GM12878 (cell line): ENCODE results near the gene ATP6V1A. TPM values are rescaled to one million over a fixed set of nuclear protein-coding genes. Genes with fewer than 3 reads are reported as not detected.

Source experiments
- ATAC-seq: fragments of 200-7000 bp; cut with Tn5 transposase; 3 replicates; pipeline ENCODE4 v1.9.1; 2020; ENCODE audit warnings: mild to moderate bottlenecking, moderate library complexity
- BruUV-seq: library from RNA; stranded (reverse); fragments of 400-500 nt; replicated peaks from 2 replicates; lab custom pipeline; 2021; lab: Mats Ljungman, UMichigan
- CTCF ChIA-PET: fragments of 300-600 bp; sonication (Branson Sonifier 250); formaldehyde crosslinking; extraction: SDS; loops from one replicate; lab custom pipeline; 2021; ENCODE audit warnings: inconsistent platforms; lab: Yijun Ruan, JAX
- POLR2A ChIA-PET: fragments of 350-600 bp; formaldehyde crosslinking; extraction: SDS; loops from one replicate; lab custom pipeline; 2021; ENCODE audit warnings: inconsistent platforms; lab: Charles Lee
- RAD21 ChIA-PET: fragments of 300-600 bp; sonication (Branson Sonifier 250); formaldehyde crosslinking; loops from one replicate; lab custom pipeline; 2023; ENCODE audit warnings: antibody characterized with exemption; ENCODE audit not compliant: unreplicated experiment; lab: Charles Lee
- SMC1A ChIA-PET: fragments of 300-600 bp; sonication (Branson Sonifier 250); formaldehyde crosslinking; loops from one replicate; lab custom pipeline; 2023; ENCODE audit not compliant: unreplicated experiment, uncharacterized antibody; lab: Charles Lee
- DNase-seq: peaks from one replicate; pipeline ENCODE4 v3.0.0-alpha.2; 2011; ENCODE audit warnings: low read depth, low spot score
- FAIRE-seq: peaks from 3 replicates; lab custom pipeline; 2011; peaks lifted over from hg19 to GRCh38; lab: Jason Lieb, UNC
- H2AFZ ChIP-seq: 2 replicates; pipeline ENCODE4 v1.6.0; 2011; ENCODE audit warnings: low read depth, low read length, control low read depth; ENCODE audit not compliant: control insufficient read depth
- H3K27ac ChIP-seq: 2 replicates; pipeline ENCODE4 v1.5.1; 2011; ENCODE audit warnings: control low read depth; ENCODE audit not compliant: control insufficient read depth, insufficient read depth
- H3K27me3 ChIP-seq, 2 experiments: replicated peaks in 1 of 2; 2 replicates each; pipeline versions ENCODE4 v1.6.0 to v1.6.1; 2011; ENCODE audit warnings: low read length in 1 of 2; ENCODE audit not compliant: control insufficient read depth in 2 of 2, insufficient read depth in 2 of 2
- H3K36me3 ChIP-seq, 2 experiments: 2 replicates each; pipeline ENCODE4 v1.5.1; 2011; ENCODE audit warnings: low read length in 1 of 2; ENCODE audit not compliant: control insufficient read depth in 2 of 2, insufficient read depth in 2 of 2
- H3K4me1 ChIP-seq: 2 replicates; pipeline ENCODE4 v1.6.1; 2011; ENCODE audit warnings: mild to moderate bottlenecking, low read length, moderate library complexity, mixed read lengths; ENCODE audit not compliant: control insufficient read depth, insufficient read depth
- H3K4me2 ChIP-seq: 2 replicates; pipeline ENCODE4 v1.6.0; 2011; ENCODE audit warnings: control low read depth; ENCODE audit not compliant: control insufficient read depth, insufficient read depth
- H3K4me3 ChIP-seq: fragments of 200-600 bp; sonication (generic); 2 replicates; pipeline ENCODE4 v1.5.1; 2016
- H3K79me2 ChIP-seq: 2 replicates; pipeline ENCODE4 v1.6.0; 2011; ENCODE audit warnings: low read length; ENCODE audit not compliant: control insufficient read depth, insufficient read depth
- H3K9ac ChIP-seq: 2 replicates; pipeline ENCODE4 v1.8.0; 2011; ENCODE audit warnings: low read length, control low read depth, mixed read lengths; ENCODE audit not compliant: control insufficient read depth, insufficient read depth
- H3K9me3 ChIP-seq: replicated peaks from 3 replicates; pipeline ENCODE4 v1.5.1; 2011; ENCODE audit warnings: mild to moderate bottlenecking, low read length; ENCODE audit not compliant: control insufficient read depth, insufficient read depth
- H4K20me1 ChIP-seq: 2 replicates; pipeline ENCODE4 v1.6.0; 2011; ENCODE audit not compliant: control insufficient read depth, insufficient read depth
- CEBPB ChIP-seq, 2 experiments: fragments of 150-350 bp in 1 of 2; IDR thresholded peaks; 2 replicates each; pipeline ENCODE4 v1.6.1; 2012 to 2014; ENCODE audit warnings: low read depth in 2 of 2, low read length in 2 of 2, borderline replicate concordance in 1 of 2, inconsistent platforms in 1 of 2
- EP300 ChIP-seq, 2 experiments: fragments of 150-350 bp in 1 of 2; IDR thresholded peaks; 2 replicates each; pipeline ENCODE4 v1.6.1; 2011 to 2012; ENCODE audit warnings: low read depth in 2 of 2, low read length in 2 of 2, borderline replicate concordance in 1 of 2, improper control_type of control experiment in 1 of 2, inconsistent platforms in 1 of 2; ENCODE audit not compliant: control insufficient read depth in 1 of 2
- ZBED1 ChIP-seq: IDR thresholded peaks from 2 replicates; pipeline ENCODE4 v1.6.1; 2016; ENCODE audit warnings: borderline replicate concordance
- WGBS: methylation state at CpG from one replicate; pipeline ENCODE4 v1.1.6; 2016; ENCODE audit warnings: low lambda C conversion rate; ENCODE audit not compliant: insufficient replicate concordance, insufficient coverage; ENCODE audit errors: missing lambda C conversion rate; 5-methylcytosine and 5-hydroxymethylcytosine counted together
- in situ Hi-C: fragments of 300-500 bp; cut with MboI; formaldehyde crosslinking; loops from 9 replicates; pipeline ENCODE4 v1.14.3; 2018; ENCODE audit warnings: mixed read lengths
- intact Hi-C: fragments of 100-400 bp; cut with micrococcal nuclease; formaldehyde crosslinking; loops from one replicate; pipeline ENCODE4 v1.14.2; 2022; ENCODE audit not compliant: unreplicated experiment
- polyA plus RNA-seq, 11 experiments: library from polyadenylated mRNA; depleted of rRNA in 4 of 11; unstranded in 6 of 11; stranded (reverse) in 5 of 11; fragments of >200 nt; fragmentation: Nextera tagmentation in 4 of 11; fragmentation: Illumina TruSeq in 1 of 11; extraction: Ambion mirVana in 4 of 11; extraction: Trizol in 1 of 11; gene quantifications; 1 replicate in 1 of 11; 2 replicates in 10 of 11; pipeline versions ENCODE4 v1.2.1 to v1.2.3, GENCODE V29; 2011 to 2016; ENCODE audit warnings: inconsistent platforms in 2 of 11, missing spikeins in 2 of 11, low read depth in 1 of 11
- total RNA-seq, 4 experiments: library from RNA; depleted of rRNA in 3 of 4; stranded (reverse); fragments of >200 nt in 3 of 4; fragmentation: Illumina TruSeq in 1 of 4; extraction: Trizol in 1 of 4; gene quantifications; 2 replicates each; pipeline versions ENCODE4 v1.2.1 to v1.2.3, GENCODE V29; 2013 to 2021
- TF ChIP-seq, protein P1 (sequence below): IDR thresholded peaks from 2 replicates; pipeline ENCODE4 v1.6.1; 2011; ENCODE audit warnings: low read depth, mild to moderate bottlenecking, low read length, moderate library complexity, borderline replicate concordance; ENCODE audit errors: extremely low read depth

ATP6V1A gene
- total and polyA plus RNA-seq, 10 of the 15 experiments (the other 5 are each of a cell fraction or from before 2014, with no cell fraction given): 22.4 to 65.8 (median 47.7) TPM

DNA sequence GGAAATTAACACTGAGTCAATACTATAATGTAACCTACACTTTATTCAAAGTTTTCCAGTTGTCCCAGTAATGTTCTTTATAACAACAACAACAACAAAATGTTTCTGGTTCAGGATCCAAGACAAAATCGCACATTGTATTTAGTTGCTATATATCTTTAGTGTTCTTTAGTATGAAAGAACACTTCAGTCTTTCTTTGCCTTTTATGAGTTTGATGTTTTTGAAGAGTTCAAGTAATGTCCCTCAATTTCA is 84.2 kb downstream of the ATP6V1A start:
- Histone ChIP-seq H4K20me1 (no peaks in the 10 kb centered on the region), H3K4me3 (peak overlapping the region; percentile 0; the same call in 1 of the 2 replicates), H3K27me3 (no peaks in the 10 kb centered on the region), H2AFZ (no peak overlapping the region), H3K4me1 (peaks cover 53% of the 10 kb centered on the region), H3K9me3 (no peaks in the 10 kb centered on the region; the same call in 2 of the 3 replicates), H3K9ac (no peak overlapping the region), H3K4me2 (peak overlapping the region; percentile 76; the same call in 1 of the 2 replicates), H3K36me3 (no peaks in the 10 kb centered on the region), H3K27ac (no peak overlapping the region; the same call in 1 of the 2 replicates), H3K79me2 (no peaks in the 10 kb centered on the region)
- intact Hi-C loops: loop anchor here (2.0 to 10.0 kb wide), 2 partner anchors 84 to 296 kb away; partner anchors contain the start of genes ATP6V1A, NAA50 and SIDT1
- DNase-seq: no peak
- ChIA-PET POLR2A (interaction anchor here (1.1 to 1.9 kb wide), 2 partner anchors 9 to 84 kb away, joined by 3 to 5 read pairs; partner anchors contain the start of gene ATP6V1A), CTCF (interaction anchor here (8.2 kb wide), 1 partner anchor 83 kb away, joined by 72 read pairs; the partner anchor contains the start of genes ATP6V1A and NAA50), RAD21 (interaction anchor here (3.1 kb wide), 1 partner anchor 85 kb away, joined by 13 read pairs; the partner anchor contains the start of genes ATP6V1A and NAA50), SMC1A (interaction anchor here (1.3 kb wide), 1 partner anchor 84 kb away, joined by 4 read pairs; the partner anchor contains the start of gene ATP6V1A)
- no TSS peak for BruUV-seq
- TF ChIP-seq, protein P1, sequence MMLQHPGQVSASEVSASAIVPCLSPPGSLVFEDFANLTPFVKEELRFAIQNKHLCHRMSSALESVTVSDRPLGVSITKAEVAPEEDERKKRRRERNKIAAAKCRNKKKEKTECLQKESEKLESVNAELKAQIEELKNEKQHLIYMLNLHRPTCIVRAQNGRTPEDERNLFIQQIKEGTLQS: no peak
- no peak for TF ChIP-seq ZBED1
- TF ChIP-seq EP300 (IDR thresholded peaks at IDR 0.05; ENCODE audit: borderline replicate concordance in 1 of 2, control insufficient read depth in 1 of 2, low read depth in 2 of 2, low read length in 2 of 2): peak in 1 of 2 experiments; percentile 50; a peak in 1 of 4 replicates
- TF ChIP-seq CEBPB (IDR thresholded peaks at IDR 0.05; ENCODE audit: borderline replicate concordance in 1 of 2, low read depth in 2 of 2, low read length in 2 of 2): no peak
- in situ Hi-C loops: no loop called here
- no peak for ATAC-seq
- WGBS: 3% methylated on average over 1 of the region's 1 CpG
- FAIRE-seq: no peak
